Measurements from ENCODE around the gene ATXN7L1. TPM values are rescaled to one million over a fixed set of nuclear protein-coding genes. Genes with fewer than 3 reads are reported as not detected.

Gene ATXN7L1
- total RNA-seq, 1 donor from 2014 or later, result 2.4 TPM

DNA sequence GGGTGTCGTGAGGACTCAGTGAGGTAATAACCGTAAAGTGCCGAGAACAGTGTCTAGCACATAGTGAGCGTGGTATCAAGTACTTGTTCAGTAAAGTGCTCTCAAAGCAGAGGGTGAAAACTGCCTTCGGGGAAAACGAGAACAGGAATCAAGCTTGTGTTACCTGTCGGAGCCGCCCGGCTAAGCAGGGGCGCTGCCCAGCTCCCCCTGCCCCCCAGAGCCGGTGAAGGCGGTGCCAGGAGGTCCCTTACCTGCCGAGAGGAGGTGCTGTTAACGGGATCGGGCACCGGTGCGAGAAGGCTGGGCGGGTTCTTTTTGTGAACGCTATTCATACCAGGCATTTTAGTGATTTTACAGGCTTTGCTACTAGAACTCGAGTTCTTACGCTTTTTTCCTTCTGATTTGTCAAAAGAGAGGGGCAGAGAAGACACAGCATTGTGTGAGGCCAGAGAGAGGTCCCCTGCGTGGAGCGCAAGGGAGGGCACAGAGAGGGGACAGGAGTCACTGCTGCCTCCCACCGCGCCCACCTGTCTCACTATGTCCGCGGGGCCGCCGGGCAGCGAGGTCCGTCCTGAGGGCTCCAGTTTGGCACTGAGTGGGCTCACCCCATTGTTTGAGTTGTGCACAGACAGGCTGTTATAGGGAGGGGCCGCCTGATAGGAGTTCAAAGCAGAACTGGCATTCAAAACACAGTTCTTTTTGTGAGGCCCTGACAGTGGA lies 262.6 kb downstream of the ATXN7L1 start:
- Histone ChIP-seq H3K36me3 (ENCODE audit: control insufficient read depth, insufficient read depth, low read length) (peaks cover 2% of the 10 kb centered on the region), H3K4me3 (ENCODE audit: low read depth, low read length) (no peak overlapping the region), H3K27me3 (ENCODE audit: control insufficient read depth, insufficient read depth, low read length) (no peaks in the 10 kb centered on the region)
- TF ChIP-seq CTCF (IDR thresholded peaks at IDR 0.05; ENCODE audit: insufficient read depth, low read length, severe bottlenecking), result no peak
- FAIRE-seq (no peak), DNase-seq (ENCODE audit: low read depth) (no peak)

GRCh38 chr7:105612806-105613205 lies 263.6 kb downstream of the ATXN7L1 start:
- peaks cover 2% of the 10 kb centered on the region for H3K36me3 ChIP-seq (ENCODE audit: control insufficient read depth, insufficient read depth, low read length)
- no peaks in the 10 kb centered on the region for H3K27me3 ChIP-seq (ENCODE audit: control insufficient read depth, insufficient read depth, low read length)
- FAIRE-seq (no peak), DNase-seq (ENCODE audit: low read depth) (no peak)
- no peak overlapping the region for H3K4me3 ChIP-seq (ENCODE audit: low read depth, low read length)
- TF ChIP-seq CTCF (IDR thresholded peaks at IDR 0.05; ENCODE audit: insufficient read depth, low read length, severe bottlenecking), result no peak

DNA sequence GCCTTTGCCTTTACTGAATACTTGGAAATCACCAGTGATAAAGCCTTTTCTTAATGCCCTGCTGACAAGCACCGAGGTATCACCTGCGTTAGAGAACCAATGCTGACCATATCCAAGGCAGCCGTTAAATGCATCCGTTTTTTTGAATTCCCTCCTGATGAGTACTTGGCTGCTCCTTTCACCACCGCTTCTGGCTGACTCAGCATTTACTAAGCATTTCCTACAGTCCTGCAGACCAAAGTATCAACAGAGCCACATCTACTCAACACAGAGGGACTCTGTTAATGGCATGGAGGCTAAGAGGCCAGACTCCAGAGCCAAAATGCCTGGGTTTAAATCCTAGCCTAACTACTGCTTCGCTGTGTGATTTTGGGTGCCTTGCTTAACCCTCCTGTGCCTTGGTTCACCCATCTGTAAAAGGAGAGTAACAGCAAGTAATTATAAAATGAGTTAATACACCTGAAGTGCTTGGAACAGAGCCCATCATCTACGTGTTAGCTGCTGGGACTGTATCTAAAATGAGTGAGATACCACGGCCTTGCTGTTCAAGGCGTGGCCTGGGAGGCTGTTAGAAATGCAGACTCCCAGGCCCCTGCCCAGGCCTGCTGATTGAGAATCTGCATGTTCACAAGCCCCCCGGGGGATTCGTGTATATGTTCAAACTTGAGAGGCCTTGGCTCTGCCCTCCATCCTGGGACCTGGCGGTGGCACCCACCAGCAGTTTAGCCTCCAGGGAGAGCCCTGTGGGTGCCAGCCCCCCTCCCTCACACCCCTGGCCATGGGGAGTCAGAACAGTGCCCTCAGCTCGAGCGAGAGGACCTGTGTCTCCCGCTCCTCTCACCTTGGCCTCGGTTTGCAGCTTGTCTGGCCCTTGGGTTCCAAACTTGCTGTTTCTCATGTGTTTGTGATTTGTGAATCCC lies 264.3 kb downstream of the ATXN7L1 start:
- no peak for TF ChIP-seq CTCF (IDR thresholded peaks at IDR 0.05; ENCODE audit: insufficient read depth, low read length, severe bottlenecking)
- FAIRE-seq (no peak), DNase-seq (ENCODE audit: low read depth) (peak; percentile 3)
- H3K27me3 ChIP-seq (ENCODE audit: control insufficient read depth, insufficient read depth, low read length), result no peaks in the 10 kb centered on the region
- peaks cover 2% of the 10 kb centered on the region for H3K36me3 ChIP-seq (ENCODE audit: control insufficient read depth, insufficient read depth, low read length)
- H3K4me3 ChIP-seq (ENCODE audit: low read depth, low read length), result no peak overlapping the region

DNA sequence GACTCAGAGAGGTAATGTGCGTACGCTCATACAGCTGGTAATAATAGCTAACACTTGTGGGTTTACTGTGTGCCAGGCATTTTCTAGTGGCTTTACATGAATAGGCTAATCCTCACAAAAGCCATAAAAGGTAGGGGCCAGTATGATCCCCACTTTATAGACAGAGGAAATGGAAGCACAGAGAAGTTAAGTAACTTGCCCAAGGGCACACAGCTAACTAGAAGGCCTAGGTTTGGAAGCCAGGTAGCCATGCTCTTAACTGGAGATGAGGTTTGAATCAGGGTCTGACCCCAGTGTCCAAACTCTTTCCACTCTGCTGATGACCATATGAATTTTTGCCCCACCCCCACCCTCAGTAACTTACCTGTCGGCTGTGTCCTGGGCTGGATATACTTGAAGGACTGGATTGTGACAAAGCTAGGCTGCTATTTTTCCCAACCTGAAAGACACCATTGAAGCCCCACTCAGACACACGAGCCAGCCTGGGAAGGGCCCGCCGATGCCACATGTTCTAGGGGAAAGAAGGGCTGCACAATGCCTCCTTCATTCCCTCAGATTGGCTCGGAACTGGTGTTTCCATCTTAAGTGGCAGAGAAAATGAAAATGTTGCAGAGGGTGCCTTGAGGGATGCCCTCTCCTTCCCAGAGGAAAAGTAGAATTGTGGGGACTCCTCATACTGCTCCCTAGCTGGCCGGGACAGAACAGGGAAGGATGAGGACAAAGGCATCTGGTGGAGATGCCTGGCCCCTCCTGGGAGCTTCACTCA lies 266.1 kb downstream of the ATXN7L1 start:
- no peak overlapping the region for H3K4me3 ChIP-seq (ENCODE audit: low read depth, low read length)
- FAIRE-seq, result no peak
- no peak for TF ChIP-seq CTCF (IDR thresholded peaks at IDR 0.05; ENCODE audit: insufficient read depth, low read length, severe bottlenecking)

DNA sequence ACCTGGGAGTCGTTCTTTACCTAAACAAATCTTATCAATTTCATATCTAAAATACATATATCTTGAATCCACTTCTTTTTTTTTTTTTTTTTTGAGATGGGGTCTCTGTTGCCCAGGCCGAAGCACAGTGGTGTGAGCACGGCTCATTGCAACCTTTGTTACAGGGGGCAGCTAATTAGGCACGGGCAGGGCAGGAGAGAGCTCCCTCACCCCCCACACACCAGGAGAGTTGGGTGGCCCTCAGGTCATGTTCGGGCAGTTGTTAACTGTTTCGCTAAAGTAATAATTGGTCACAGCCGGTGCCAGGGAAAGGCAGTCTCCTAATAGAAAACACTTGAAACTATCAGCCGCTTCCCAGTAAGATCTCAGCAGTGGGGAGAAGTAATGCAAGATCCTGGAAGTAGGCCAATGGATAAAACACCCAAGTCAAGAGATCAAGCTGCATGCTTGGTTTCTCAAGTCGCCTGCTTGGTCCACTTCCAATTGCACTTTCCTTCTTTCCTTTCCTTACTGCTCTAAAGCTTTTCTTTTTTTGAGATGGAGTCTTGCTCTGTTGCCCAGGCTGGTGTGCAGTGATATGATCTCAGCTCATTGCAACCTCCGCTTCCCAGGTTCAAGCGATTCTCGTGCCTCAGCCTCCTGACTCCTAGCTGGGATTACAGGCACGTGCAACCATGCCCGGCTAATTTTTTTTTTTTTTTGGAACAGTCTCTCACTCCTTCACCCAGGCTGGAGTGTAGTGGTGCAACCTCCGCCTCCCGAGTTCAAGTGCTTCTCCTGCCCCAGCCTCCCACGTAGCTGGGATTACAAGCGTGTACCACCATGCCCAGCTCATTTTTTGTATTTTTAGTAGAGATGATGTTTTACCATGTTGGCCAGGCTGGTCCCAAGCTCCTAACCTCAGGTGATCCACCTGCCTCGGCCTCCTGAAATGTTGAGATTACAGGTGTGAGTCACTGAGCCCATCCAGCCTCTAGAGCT lies 273.8 kb downstream of the ATXN7L1 start:
- no peaks in the 10 kb centered on the region for H3K36me3 ChIP-seq (ENCODE audit: control insufficient read depth, insufficient read depth, low read length)
- no peak for TF ChIP-seq CTCF (IDR thresholded peaks at IDR 0.05; ENCODE audit: insufficient read depth, low read length, severe bottlenecking)
- H3K4me3 ChIP-seq (ENCODE audit: low read depth, low read length), result no peak overlapping the region
- no peaks in the 10 kb centered on the region for H3K27me3 ChIP-seq (ENCODE audit: control insufficient read depth, insufficient read depth, low read length)
- DNase-seq (ENCODE audit: low read depth), result no peak
- peak; percentile 92 for FAIRE-seq

More for the DNA sequence above, 266.1 kb downstream of the ATXN7L1 start:
- DNase-seq (ENCODE audit: low read depth), result no peak
- Histone ChIP-seq H3K27me3 (ENCODE audit: control insufficient read depth, insufficient read depth, low read length) (no peaks in the 10 kb centered on the region), H3K36me3 (ENCODE audit: control insufficient read depth, insufficient read depth, low read length) (peaks cover 2% of the 10 kb centered on the region)
